GM23338 (cell line): ENCODE results near the gene PAX5. TPM values are rescaled to one million over a fixed set of nuclear protein-coding genes. Genes with fewer than 3 reads are reported as not detected.

Experiments
- ATAC-seq: fragments of 200-7000 bp; cut with Tn5 transposase; 3 replicates; pipeline ENCODE4 v1.9.1; 2020
- DNase-seq: peaks from one replicate; pipeline ENCODE4 v3.0.0-alpha.2; 2015; ENCODE audit warnings: low spot score
- H2AFZ ChIP-seq: fragments of 200-600 bp; sonication (generic); 2 replicates; pipeline ENCODE4 v1.8.0; 2016; ENCODE audit warnings: antibody characterized with exemption, mild to moderate bottlenecking, moderate library complexity
- H3F3A ChIP-seq: fragments of 200-600 bp; sonication (generic); replicated peaks from 2 replicates; pipeline ENCODE4 v1.8.0; 2017; ENCODE audit warnings: antibody characterized with exemption, mixed run types, low read depth
- H3K27ac ChIP-seq: fragments of 200-600 bp; sonication (generic); 2 replicates; pipeline ENCODE4 v1.6.1; 2016; ENCODE audit warnings: low read depth
- H3K27me3 ChIP-seq: fragments of 200-600 bp; sonication (generic); 2 replicates; pipeline ENCODE4 v1.8.0; 2016; ENCODE audit warnings: mild to moderate bottlenecking, mixed run types, moderate library complexity; ENCODE audit not compliant: insufficient read depth
- H3K36me3 ChIP-seq: fragments of 200-600 bp; sonication (generic); 2 replicates; pipeline ENCODE4 v1.8.0; 2016; ENCODE audit warnings: mild to moderate bottlenecking; ENCODE audit not compliant: insufficient read depth
- H3K4me1 ChIP-seq: fragments of 200-600 bp; sonication (generic); 2 replicates; pipeline ENCODE4 v1.8.0; 2016; ENCODE audit warnings: mild to moderate bottlenecking, moderate library complexity; ENCODE audit not compliant: insufficient read depth
- H3K4me2 ChIP-seq: fragments of 200-600 bp; sonication (generic); 2 replicates; pipeline ENCODE4 v1.7.1; 2017; ENCODE audit warnings: mixed run types
- H3K4me3 ChIP-seq: fragments of 200-600 bp; sonication (generic); 2 replicates; pipeline ENCODE4 v1.6.1; 2016; ENCODE audit warnings: mixed run types
- H3K79me2 ChIP-seq: fragments of 200-600 bp; sonication (generic); replicated peaks from 2 replicates; pipeline ENCODE4 v1.8.0; 2017; ENCODE audit warnings: mild to moderate bottlenecking; ENCODE audit not compliant: insufficient read depth
- H3K9me2 ChIP-seq: fragments of 200-600 bp; sonication (generic); 2 replicates; pipeline ENCODE4 v1.8.0; 2017; ENCODE audit not compliant: insufficient read depth
- H4K20me1 ChIP-seq: fragments of 200-600 bp; sonication (generic); replicated peaks from 2 replicates; pipeline ENCODE4 v1.8.0; 2017; ENCODE audit warnings: mild to moderate bottlenecking; ENCODE audit not compliant: insufficient read depth
- H3K27ac Mint-ChIP-seq: 2 replicates; pipeline ENCODE4 v1.8.0; 2020; ENCODE audit warnings: inconsistent platforms, mild to moderate bottlenecking, moderate library complexity, mixed read lengths
- H3K27me3 Mint-ChIP-seq: 3 replicates; pipeline ENCODE4 v1.8.0; 2022; ENCODE audit warnings: low read depth, mild to moderate bottlenecking, moderate library complexity, mixed read lengths, inconsistent platforms; ENCODE audit not compliant: insufficient read depth, poor library complexity
- H3K36me3 Mint-ChIP-seq: 3 replicates; pipeline ENCODE4 v1.8.0; 2021; ENCODE audit warnings: low read depth, mild to moderate bottlenecking, inconsistent platforms, moderate library complexity, mixed read lengths
- H3K4me1 Mint-ChIP-seq: 3 replicates; pipeline ENCODE4 v1.8.0; 2020; ENCODE audit warnings: mild to moderate bottlenecking, inconsistent platforms, mixed read lengths
- H3K4me3 Mint-ChIP-seq: 3 replicates; pipeline ENCODE4 v1.8.0; 2021; ENCODE audit warnings: moderate library complexity, mild to moderate bottlenecking, inconsistent platforms, mixed read lengths
- H3K9me3 Mint-ChIP-seq: 3 replicates; pipeline ENCODE4 v1.8.0; 2020; ENCODE audit warnings: moderate library complexity, mild to moderate bottlenecking, inconsistent platforms, mixed read lengths
- CREB1 ChIP-seq: fragments of 250-450 bp; sonication (Bioruptor Pico); IDR thresholded peaks from 2 replicates; pipeline ENCODE4 v1.5.0; 2020; ENCODE audit warnings: low read depth, mild to moderate bottlenecking, moderate library complexity
- ETS1 ChIP-seq: IDR thresholded peaks from 2 replicates; pipeline ENCODE4 v1.6.1; 2016; ENCODE audit warnings: antibody characterized with exemption
- EZH2 ChIP-seq: fragments of 200-600 bp; sonication (generic); IDR thresholded peaks from one replicate; pipeline ENCODE4 v1.8.0; 2017; ENCODE audit warnings: antibody characterized with exemption, mild to moderate bottlenecking, low read depth; ENCODE audit not compliant: unreplicated experiment
- EZH2phosphoT487 ChIP-seq: fragments of 200-600 bp; sonication (generic); IDR thresholded peaks from one replicate; pipeline ENCODE4 v1.8.1; 2018; ENCODE audit warnings: antibody characterized with exemption; ENCODE audit not compliant: unreplicated experiment
- ZNF114 ChIP-seq: fragments of 250-450 bp; sonication (Bioruptor Pico); IDR thresholded peaks from 2 replicates; pipeline ENCODE4 v1.5.0; 2020; ENCODE audit warnings: mild to moderate bottlenecking, moderate library complexity
- ZNF331 ChIP-seq: fragments of 250-450 bp; sonication (Bioruptor Pico); IDR thresholded peaks from 2 replicates; pipeline ENCODE4 v1.5.0; 2020; ENCODE audit warnings: low read depth, mild to moderate bottlenecking, moderate library complexity
- ZNF462 ChIP-seq: fragments of 250-450 bp; sonication (Bioruptor Pico); IDR thresholded peaks from 2 replicates; pipeline ENCODE4 v1.5.0; 2020; ENCODE audit warnings: mild to moderate bottlenecking, moderate library complexity
- polyA plus RNA-seq: library from polyadenylated mRNA; unstranded; fragments of >200 nt; fragmentation: Nextera tagmentation; extraction: Ambion mirVana; gene quantifications from 2 replicates; pipeline ENCODE4 v1.2.1, GENCODE V29; 2016
- total RNA-seq: library from RNA; depleted of rRNA; stranded (reverse); fragments of >200 nt; shearing (Covaris generic); gene quantifications from 2 replicates; pipeline ENCODE4 v1.2.3, GENCODE V29; 2014

Gene PAX5
- total and polyA plus RNA-seq, 2 experiments from 2014 or later = 0.17 to 0.60 TPM

DNA sequence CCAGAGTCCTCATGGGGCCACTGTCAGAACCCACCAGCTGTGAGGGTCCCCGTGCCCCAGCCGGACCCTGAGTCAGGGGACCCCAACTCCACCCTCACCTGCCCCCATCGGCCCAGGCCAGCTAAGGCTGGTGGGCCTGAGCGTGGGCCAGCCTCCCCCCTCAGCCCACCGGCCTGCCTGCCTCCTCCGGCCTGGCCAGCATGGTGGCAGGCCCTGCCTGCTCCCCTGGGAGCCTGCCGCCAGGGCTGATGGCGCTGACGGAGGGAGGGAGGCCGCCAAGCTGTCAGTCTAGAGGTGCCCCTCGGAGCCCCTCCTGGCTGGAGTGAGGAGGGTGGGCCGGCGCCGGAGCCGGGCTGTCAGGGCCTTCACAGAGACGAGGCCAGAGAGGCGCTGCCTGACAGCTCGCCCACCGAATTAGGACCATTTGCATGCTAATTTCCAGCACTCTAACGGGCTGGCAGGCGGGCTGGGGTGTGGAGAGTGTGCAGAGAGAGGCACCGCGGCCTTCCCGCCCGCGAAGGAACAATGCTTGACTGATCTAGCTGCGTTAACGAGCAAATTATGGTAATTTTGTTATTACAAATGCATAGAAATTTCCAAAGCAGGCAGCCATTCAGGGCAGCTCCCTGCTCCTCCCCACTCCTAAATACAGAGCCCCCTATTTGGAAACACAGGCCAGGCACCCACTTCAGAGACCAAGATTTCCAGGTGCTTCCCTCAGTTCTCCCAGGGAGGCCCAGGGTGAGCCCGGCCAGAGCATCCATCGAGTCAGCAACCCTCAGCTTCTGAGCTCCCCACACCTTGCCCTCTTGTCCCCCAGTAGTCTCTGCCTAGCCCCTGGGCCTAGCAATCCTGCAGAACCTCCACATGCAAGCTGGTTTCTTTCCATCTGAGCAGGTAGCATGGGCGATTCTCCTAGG lies 169.3 kb downstream of the PAX5 start:
- no peak overlapping the region for H3K27ac ChIP-seq
- H3K4me1 ChIP-seq = peaks cover 6% of the 10 kb centered on the region; the same call in 1 of the 2 replicates
- TF ChIP-seq ETS1 (no peak), EZH2 (no peak), CREB1 (no peak), ZNF331 (CRISPR knock-in tag) (no peak), EZH2phosphoT487 (no peak), ZNF462 (CRISPR knock-in tag) (no peak), ZNF114 (CRISPR knock-in tag) (no peak)
- no peaks in the 10 kb centered on the region for H3F3A ChIP-seq
- H3K36me3 ChIP-seq = no peaks in the 10 kb centered on the region
- H3K4me2 ChIP-seq = peak overlapping the region; percentile 57
- no peaks in the 10 kb centered on the region for H3K36me3 Mint-ChIP-seq
- peaks cover 18% of the 10 kb centered on the region for H3K27me3 Mint-ChIP-seq
- H3K27ac Mint-ChIP-seq = no peak overlapping the region
- ATAC-seq = peak; percentile 84
- H3K9me2 ChIP-seq = no peaks in the 10 kb centered on the region
- no peak overlapping the region for H3K4me3 Mint-ChIP-seq
- H3K4me3 ChIP-seq = 0 out of 2 replicates have a peak overlapping the region, but pooled peaks have one; percentile 26
- peaks cover 5% of the 10 kb centered on the region; the same call in 1 of the 2 replicates for H3K27me3 ChIP-seq
- peaks cover 17% of the 10 kb centered on the region for H3K4me1 Mint-ChIP-seq
- no peaks in the 10 kb centered on the region for H3K79me2 ChIP-seq
- DNase-seq = peak; percentile 69
- H4K20me1 ChIP-seq = no peaks in the 10 kb centered on the region
- no peak overlapping the region; the same call in 1 of the 2 replicates for H2AFZ ChIP-seq
- no peaks in the 10 kb centered on the region for H3K9me3 Mint-ChIP-seq
